Activated naive CD4-positive, alpha-beta T cell treated with anti-CD3 and anti-CD28 coated beads, Interleukin-2, amount 50 U/mL, for 16 hours (primary cell): ENCODE data around the gene MYOM1.

Experiments
- DNase-seq: peaks from one replicate; pipeline ENCODE4 v3.0.0-alpha.2; 2020

Gene MYOM1

DNA sequence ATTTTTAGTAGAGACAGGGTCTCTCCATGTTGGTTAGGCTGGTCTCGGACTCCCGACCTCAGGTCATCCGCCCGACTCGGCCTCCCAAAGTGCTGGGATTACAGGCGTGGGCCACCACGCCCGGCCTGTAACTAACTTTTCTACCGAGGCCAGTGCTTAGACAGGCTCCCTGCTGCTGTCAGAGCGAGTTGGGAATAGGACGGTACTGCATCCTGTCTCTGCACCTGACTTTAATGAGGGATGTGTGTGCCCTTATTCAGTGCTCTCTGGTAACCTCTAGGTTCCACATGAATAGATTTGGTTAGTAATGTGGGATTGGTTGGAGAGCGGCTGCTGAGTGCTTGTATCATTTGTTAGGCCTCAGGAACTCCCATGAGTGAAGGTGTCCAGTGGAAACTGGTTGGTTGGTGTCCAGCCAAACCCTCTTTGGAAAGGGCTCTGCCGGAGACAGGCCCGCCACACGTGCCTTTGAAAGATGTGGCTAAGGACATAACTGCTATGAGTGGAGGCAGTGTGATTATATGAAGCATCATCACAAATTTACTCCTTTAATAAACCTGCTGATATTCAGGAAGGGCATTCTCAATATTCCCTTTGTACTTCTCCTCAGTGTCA, 36.6 kb downstream of the MYOM1 start:
- no peak for DNase-seq

DNA sequence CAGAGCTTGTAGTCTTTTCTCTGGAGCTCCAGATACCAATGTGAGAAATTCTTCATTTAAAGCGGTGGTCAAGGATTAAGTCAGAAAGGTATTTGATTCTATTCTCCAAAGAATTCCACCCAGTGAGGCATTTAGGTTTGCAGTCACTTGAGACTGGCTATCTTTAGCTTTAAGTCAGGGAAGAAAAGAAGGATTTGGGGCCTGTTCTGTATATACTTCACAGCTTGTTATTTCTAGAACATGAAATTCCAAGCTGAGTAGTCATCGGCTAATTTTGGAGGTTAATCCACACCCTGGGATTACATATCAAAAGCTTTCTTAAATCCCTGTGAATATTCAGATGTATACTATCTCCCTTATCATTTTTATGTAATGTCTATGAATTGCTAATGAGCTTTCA, 39.4 kb downstream of the MYOM1 start:
- DNase-seq = no peak

DNA sequence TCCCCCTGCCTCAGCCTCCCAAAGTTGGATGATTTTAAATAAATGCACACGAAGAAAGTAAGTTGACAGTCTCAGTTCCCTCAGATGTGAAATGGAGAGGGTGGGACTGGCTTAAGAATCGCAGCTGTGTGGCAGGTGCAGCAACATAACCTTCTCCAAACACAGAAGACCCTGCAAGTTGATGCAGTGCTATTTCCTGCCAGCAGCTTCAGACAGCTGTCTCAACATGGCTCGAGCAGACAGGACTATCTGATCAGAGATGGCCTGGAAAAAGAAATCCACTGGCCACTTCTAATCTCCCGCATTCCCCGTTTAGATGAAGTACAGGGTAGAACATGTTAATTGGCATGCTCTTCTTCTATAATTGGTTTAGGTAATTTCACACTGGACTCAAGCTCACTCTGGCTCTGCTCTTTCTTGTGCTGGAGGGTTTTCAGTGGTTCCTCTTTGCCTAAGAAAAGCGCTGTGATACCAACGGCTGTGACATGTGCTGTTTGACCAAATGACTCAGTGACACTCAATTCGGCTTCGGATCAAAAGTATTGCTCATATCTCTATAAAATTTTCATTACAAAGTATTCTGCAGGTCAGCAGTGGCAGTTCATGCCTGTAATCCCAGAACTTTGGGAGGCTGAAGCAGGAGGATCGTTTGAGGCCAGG, 40.2 kb downstream of the MYOM1 start:
- DNase-seq = no peak

DNA sequence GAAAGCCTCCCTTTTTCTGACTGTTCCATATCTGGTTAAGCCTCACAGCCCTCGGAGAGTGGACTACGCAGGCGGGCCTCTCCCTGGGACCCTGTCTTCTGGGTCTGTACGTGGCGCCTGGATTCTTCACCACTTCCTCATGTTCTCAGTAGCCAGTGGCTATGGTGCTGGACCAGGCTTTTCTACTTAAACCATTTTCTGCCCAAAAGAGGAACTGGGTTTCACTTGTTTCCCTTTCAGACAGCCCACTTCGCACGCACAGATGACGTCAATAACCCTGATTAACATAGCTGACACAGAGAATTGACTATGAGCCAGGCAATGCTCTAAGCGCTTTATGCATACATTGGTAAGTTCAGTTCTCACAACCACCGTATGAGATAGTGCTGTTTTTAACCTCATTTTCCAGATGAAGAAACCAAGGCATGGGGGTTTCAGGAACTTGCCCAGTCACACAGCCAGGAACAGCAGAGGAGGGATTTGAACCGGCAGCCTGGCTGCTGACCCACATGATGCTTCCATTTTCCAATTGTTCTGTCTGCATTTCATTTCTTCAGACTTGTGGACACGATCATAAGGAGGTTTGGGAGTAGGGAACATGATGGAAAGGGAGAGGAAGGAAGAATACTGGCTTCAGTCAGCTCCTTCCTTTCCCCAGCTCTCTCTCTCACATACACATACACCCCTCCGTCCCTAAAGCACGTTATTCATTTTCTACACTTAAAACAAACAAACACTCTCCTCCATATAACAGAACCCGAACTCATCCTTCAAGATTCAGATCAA, 41.7 kb downstream of the MYOM1 start:
- DNase-seq = no peak

DNA sequence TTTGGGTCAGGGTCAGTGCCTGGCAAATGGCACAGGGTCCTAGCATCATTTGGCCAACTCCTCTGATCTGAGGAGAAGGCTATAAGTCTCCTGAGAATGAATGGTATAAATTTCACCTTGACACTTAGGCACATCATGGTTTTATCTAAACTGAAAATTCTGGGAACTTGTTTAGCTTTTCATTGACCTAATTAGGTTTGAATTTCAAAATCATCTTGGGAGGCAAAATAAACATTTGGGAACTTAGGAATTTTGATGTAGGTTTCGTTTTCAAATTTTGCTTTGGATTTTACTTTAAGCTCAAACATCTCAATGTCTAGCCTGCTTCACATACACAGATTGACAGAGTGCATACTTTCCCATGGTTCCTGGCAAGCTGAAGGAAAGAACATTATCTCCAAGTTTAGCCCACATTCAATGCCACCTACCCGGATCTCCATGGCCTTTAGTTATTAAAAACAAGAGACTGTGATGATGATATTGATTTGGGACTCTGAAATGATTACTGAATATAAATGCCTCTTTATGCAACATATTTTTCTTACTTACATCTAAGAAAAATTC, 44.5 kb downstream of the MYOM1 start:
- DNase-seq = no peak

DNA sequence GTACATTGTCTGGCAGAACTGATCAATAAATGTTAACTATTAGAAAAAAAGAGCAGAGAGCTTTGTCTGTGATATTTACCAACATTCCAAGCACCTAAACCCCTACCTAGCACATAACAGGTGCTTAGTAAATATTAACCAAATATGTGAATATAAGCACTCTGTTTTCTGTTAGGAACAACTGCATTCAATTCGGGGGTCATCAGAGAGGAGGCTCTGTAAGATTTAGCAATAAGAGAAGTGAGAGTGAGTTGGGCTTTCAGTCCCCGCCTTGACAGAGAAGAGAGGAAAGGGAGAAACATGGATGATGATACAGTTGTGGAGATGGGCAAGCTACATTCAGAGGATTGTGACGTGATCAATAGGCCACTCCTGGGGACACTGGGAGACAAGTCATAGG, 47.7 kb downstream of the MYOM1 start:
- DNase-seq = no peak

DNA sequence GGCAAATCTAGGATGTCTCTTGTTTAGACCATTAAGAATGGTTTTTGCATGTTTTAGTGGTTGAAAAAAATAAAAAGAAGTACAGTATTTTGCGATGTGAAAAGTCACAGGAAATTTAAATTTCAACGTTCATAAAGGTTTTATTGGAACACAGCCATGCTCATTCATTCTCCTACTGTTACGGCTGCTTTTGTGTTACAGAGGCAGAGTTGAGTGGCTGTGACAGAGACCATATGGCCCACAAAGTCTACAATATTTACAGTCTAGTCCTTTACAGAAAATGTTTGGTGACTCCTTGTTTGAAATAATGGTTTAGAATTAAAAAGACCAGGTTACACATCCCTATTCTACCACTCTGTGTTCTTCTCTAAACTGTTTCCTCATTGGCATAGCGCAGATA, 48.1 kb downstream of the MYOM1 start:
- DNase-seq = no peak

DNA sequence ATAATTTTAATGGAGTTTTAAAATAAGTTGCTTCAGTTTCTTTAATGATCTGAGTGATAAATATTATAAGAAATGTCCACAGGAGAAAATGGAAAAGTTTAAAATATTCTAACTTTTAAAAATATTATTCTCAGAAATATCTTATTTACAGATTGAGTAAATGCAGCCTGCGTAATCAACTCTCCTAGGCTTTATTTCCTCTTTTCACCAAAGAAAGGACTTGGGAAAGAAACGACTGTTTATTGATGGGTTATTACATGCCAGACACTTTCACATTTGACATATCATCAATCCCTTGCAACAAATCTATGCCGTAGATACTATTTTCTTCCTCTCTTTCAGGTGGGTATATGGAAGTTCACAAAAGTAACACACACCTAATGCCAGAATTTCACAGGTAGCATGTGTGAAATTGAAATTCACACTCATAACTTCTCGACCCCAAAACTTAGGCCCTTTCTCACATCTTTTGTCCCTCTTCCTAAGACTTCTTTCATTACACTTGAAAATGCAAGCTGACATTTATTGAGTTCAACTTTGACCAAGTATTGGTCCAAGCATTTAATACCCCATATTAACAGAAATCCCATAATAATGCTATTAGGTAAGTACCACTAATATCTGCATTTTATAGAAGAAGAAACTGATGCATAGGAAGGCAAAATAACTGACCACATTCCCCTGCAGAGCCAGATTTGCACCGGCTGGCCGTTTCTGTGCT, 49.2 kb downstream of the MYOM1 start:
- no peak for DNase-seq

DNA sequence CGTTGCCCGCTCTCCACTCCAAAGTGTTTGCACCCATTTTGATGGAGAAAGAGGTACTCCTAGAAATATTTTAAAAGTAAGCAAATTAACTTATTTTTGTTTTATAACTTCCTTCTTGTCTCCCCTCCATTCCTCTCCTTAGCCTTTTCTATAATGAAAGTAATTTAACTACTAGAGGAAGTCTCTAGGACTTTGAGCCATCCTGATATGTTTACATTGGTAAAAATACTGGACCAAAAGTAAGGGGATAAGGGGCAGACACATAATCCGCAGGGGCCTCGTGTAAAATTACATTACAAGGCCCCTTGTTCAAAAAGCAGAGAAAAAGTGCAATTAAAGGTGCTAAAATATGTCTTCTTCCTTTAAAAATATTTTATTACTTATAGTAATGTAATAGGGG, 55.4 kb downstream of the MYOM1 start:
- no peak for DNase-seq

DNA sequence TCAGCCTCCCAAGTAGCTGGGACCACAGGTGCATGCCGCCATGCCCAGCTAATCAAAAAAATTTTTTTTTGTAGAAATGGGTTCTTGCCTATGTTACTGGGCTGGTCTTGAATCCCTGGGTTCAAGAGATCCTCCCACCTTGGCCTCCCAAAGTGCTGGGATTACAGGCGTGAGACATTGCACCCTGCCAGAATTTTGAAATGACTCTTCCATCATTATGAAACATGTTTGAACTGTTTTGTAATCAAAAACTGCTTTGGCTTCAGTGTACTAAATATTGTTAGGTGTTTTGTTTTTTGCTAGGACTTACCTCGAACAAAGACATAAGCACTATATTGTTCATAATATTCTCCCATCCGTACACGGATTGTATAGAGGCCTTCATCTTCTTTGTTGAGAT, 55.8 kb downstream of the MYOM1 start:
- no peak for DNase-seq

DNA sequence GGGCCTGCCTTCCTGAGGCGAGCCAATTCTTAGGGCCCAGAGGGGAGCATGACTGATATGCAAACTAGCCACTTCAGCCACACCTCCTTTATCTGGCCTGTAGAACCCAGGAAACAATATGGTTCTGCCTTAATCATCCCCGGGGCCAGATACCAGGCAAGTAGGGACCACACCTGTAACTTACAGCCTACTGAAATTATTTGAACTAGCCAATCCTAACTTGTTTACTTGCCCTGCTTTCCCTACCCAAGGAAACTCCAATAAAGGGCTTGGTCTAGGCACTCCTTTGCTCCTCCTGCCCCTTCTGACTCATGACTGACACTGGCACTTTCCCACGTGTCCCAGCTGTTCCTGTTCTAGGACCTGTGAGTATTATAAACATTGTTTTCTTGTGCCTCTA, 57.6 kb downstream of the MYOM1 start:
- DNase-seq = no peak

DNA sequence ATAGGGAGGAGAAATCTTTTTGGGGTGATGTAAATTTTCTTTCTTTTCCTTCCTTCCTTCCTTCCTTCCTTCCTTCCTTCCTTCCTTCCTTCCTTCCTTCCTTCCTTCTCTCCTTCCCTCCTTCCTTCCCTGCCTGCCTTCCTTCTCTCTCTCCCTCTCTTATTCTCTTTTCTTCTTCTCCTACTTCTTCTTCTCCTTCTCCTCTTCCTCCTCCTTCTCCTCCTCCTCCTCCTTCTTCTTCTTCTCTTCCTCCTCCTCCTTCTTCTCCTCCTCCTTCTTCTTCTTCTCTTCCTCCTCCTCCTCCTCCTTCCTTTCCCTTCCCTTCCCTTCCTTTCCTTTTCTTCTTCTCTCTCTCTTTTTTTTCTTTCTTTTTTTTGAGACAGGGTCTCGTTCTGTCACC, 59.9 kb downstream of the MYOM1 start:
- DNase-seq = no peak

DNA sequence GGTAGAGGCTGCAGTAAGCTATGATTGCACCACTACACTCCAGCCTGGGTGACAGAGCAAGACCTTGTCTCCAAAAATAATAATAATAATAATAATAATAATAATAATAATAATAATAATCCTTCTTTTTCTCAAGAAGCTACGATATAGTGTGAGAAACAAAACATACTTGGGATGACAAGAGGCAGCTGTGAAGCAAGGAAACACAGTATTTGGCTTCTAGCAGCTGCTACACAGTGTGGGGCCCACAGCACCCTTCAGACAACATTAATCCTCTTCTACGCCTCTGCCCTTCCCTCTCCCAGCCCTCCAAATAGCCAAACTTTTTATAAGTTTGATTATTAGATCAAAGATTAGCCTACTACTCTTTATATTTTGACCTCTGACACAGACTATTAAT, 62.2 kb downstream of the MYOM1 start:
- DNase-seq = no peak

DNA sequence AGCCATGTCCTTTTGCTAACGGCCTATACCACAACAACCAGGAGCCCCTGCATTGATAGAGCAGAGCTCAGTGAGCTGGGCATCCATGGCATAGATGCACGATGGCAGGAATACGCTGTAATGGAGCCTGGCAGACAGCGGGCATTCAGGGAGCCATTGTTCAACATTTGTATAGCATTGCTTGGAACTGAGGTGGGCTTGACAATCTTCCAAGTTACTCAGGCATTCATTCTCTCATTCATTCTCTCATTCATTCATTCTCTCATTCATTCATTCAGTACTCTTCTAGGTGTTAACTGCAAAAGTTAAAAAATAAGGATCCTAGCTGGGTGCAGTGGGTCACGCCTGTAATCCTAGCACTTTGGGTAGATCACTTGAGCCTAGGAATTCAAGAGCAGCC, 62.7 kb downstream of the MYOM1 start:
- DNase-seq = no peak

DNA sequence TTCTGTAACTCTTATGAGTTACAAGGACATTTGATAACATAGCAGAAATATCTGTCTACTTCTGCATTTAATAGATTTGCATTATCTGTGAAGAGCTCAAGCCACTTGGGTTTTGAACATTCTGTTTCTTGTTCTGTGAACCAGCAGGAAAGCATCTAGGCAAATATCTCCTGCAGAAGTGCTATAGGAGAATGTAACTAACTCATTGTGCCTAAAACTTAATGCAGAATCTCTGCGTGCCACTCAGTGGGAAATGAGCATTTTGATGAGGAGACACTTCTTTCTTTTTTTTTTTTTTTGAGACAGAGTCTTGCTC, 63.5 kb downstream of the MYOM1 start:
- DNase-seq = no peak

DNA sequence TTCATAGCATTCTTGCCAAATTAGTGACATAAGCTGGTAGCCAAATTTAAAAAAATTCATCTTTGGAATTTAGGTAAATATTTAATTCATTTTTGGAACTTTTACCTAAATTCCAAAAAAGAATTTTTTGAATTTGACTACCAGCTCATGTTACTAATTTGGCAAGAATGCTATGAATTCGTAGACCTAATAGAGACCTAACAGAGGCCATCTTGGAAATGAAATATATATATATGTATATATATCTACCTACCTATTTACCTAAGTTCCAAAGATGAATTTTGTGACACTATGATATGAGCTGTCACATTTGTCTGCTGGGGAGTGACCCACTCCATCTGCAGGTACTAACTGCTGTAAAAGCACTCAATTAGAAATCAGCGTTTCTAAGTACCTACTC, 65.6 kb downstream of the MYOM1 start:
- no peak for DNase-seq

DNA sequence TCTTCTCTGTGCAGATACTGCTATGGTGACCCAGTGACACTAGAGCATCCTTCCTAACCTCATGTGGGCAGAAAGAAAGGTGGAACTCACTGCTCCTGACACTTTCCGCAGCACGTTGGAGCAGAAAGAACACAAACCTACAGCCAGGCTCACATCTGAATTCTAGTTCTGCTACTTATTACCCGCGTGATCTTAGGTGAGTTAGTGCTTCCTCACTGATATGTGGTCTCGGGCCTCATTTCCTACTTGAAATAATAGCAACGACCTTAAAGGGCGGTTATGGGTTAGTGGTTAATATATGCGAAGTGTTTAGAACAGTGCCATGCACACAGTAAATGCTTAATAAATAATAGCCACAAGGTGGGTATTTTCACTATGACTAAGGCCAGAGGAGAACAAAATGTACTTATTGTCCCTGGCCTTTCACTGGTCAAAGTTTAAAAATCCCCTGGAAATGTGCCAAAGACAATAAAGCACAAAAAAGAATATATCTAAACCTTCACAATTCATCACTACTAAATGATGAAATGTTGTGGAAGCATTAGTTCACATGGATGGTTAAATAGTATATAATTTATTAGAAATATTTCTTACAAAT, 66.6 kb downstream of the MYOM1 start:
- DNase-seq = no peak

DNA sequence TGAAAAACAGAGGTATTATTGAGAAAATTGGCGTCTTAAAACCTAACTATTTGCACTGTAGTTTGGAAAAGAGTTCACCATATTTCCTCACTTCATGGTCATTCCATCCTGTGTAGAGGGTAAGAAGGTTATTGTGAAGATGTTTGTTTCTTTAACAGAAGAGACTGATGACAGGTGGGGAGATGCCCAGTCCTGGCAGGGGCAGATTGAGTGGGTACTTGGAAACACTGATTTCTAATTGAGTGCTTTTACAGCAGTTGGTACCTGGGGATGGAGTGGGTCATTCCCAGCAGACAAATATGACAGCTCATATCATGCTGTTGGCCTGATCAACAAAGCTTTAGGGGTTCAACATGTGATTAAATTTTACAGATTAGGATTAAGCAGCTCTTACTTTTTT, 67.5 kb downstream of the MYOM1 start:
- DNase-seq = no peak

DNA sequence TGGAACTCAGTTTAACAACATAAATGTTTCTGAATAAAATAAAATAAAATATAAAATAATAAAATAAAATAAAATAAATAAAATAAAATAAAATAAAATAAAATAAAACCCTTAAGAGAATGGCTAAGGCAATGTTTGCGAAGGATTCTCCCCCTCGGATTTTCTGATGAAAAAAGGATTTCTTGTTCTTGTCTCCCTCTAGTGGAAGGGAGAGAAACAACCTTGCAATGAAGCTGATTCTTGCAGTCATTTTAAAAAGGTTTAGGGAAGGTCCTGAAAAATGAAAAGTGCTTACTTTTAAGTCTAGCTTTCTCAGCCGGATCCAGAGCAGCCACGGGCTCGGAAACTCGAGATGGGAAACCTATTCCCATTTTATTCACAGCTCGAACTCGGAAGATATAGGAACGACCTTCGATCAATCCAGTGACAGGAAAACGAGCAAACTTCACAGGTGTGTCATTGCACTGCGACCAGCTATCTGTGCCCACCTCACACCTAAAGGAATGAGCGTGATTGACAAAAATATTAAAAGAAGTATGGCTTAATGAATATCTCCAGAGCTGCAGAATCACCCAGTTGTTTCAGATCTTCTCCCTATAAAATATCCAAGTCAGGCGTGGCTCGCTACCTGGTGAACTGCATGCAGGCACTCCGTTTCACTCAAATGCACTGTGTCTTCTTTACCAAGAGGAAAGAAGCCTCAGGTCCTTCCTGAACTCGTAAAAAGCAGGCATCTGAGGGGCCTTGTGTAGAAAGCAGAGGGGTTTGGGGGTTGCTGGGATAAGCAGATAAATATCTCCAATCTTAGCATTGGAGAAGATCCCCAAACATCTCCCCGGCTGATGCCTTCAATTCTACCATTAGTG, 68.1 kb downstream of the MYOM1 start:
- DNase-seq = no peak

DNA sequence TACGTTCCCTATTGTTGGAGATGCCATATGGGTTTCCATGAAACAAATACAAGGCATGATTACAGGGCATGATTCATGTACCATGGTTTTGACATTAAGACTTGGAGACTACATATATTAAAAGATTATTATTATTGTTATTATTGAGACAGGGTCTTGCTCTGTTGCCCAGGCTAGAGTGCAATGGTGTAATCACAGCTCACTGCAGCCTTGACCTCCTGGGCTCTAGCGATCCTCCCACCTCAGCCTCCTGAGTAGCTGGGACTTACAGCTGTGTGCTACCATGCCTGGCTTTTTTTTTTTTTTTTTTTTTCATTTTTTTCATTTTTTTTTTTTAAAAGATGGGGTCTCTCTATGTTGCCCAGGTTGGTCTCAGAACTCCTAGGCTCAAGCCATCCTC, 69.1 kb downstream of the MYOM1 start:
- no peak for DNase-seq

DNA sequence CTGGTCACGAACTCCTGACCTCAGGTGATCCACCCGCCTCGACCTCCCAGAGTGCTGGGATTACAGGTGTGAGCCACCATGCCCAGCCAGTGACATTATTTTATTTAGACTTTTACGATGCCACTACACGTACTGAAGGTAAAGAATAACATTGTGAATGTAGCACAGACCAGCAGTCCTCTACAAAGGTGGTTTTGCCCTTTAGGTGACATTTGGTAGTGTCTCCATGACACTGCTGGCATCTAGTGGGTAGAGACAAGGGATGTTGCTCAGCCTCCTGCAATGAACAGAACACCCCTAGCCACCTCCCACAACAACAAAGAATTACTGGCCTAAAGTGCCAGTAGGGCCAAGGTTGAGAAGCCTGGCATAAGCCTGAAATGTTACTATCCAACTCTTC, 69.5 kb downstream of the MYOM1 start:
- DNase-seq = no peak

DNA sequence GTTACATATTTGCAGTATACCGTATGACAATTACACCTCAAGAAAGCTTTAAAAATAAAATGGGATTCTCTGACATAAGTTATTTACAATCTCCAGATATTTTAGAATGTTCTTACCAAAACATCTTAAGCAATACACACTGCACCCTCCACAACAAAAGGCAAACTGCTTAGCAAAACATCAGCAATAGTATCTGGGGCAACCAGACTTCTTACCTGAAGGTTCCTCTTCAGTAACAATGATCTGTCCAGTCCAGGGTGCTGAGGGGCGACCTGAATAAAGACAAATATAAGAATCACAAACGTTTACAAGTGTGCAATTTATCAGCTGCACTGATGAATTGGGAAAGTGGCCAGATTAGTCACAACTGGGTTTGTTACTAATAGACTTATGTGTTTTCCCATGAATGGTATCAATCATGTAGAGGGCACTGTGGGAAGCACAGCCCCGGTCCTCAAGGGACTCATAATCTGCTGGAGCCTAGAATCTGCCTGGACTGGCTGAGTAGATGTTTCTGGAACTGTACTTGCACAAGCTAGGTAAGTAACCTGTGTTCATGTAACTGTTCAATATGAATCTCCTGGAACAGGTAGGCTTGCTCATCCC, 70.7 kb downstream of the MYOM1 start:
- no peak for DNase-seq
